Measurements from ENCODE around the gene TRABD. TPM values are rescaled to one million over a fixed set of nuclear protein-coding genes. Genes with fewer than 3 reads are reported as not detected.
A peak's percentile ranks its signal among the peaks of the same experiment; 100 is the strongest.

The TRABD gene
- total RNA-seq, 2 donors from 2014 or later: 82.8 to 110 TPM

GRCh38 chr22:50139843-50140415, 45.8 kb upstream of the TRABD start:
- Histone ChIP-seq H3K27ac (no peak overlapping the region), H3K4me3 (no peak overlapping the region), H3K36me3 (replicated peaks in 1 of 2; ENCODE audit: insufficient read depth in 1 of 2, low read depth in 2 of 2) (no peaks in the 10 kb centered on the region), H3K4me1 (peaks cover 20% of the 10 kb centered on the region), H3K27me3 (no peaks in the 10 kb centered on the region), H3K9me3 (no peaks in the 10 kb centered on the region)
- intact Hi-C loops (cut with DNase I): no loop called here
- WGBS, 2 donors: 63 to 66% methylated on average over 12 to 15 of the region's 15 CpGs
- ATAC-seq (peak; percentile 33), DNase-seq (no peak)
- TF ChIP-seq CTCF (IDR thresholded peaks at IDR 0.05): no peak
- TF ChIP-seq POLR2A (IDR thresholded peaks at IDR 0.05): no peak

GRCh38 chr22:50140615-50141014, 45.1 kb upstream of the TRABD start:
- no peaks in the 10 kb centered on the region for H3K27me3 ChIP-seq
- no peak overlapping the region for H3K27ac ChIP-seq
- peaks cover 20% of the 10 kb centered on the region for H3K4me1 ChIP-seq
- DNase-seq (no peak), ATAC-seq (no peak)
- H3K4me3 ChIP-seq: no peak overlapping the region
- TF ChIP-seq CTCF (IDR thresholded peaks at IDR 0.05) (no peak), POLR2A (IDR thresholded peaks at IDR 0.05) (no peak)
- intact Hi-C loops (cut with DNase I): no loop called here
- 45 to 51% methylated on average over 3 of the region's 3 CpGs for WGBS, 2 donors
- no peaks in the 10 kb centered on the region for H3K36me3 ChIP-seq (replicated peaks in 1 of 2; ENCODE audit: insufficient read depth in 1 of 2, low read depth in 2 of 2)
- no peaks in the 10 kb centered on the region for H3K9me3 ChIP-seq

- TF ChIP-seq CTCF (IDR thresholded peaks at IDR 0.05): no peak
- ATAC-seq: no peak
- H3K36me3 ChIP-seq (replicated peaks in 1 of 2; ENCODE audit: insufficient read depth in 1 of 2, low read depth in 2 of 2): no peaks in the 10 kb centered on the region
Measured at GRCh38 chr22:50141462-50141861, 44.3 kb upstream of the TRABD start.

GRCh38 chr22:50141891-50142363, 43.8 kb upstream of the TRABD start:
- no peaks in the 10 kb centered on the region for H3K9me3 ChIP-seq
- intact Hi-C loops (cut with DNase I): no loop called here
- no peak overlapping the region for H3K27ac ChIP-seq
- H3K27me3 ChIP-seq: no peaks in the 10 kb centered on the region
- 13 to 22% methylated on average over 11 of the region's 11 CpGs for WGBS, 2 donors
- TF ChIP-seq POLR2A (IDR thresholded peaks at IDR 0.05) (no peak), CTCF (IDR thresholded peaks at IDR 0.05) (no peak)
- DNase-seq: no peak
- peak; percentile 35 for ATAC-seq
- H3K4me3 ChIP-seq: no peak overlapping the region
- H3K36me3 ChIP-seq (replicated peaks in 1 of 2; ENCODE audit: insufficient read depth in 1 of 2, low read depth in 2 of 2): no peaks in the 10 kb centered on the region
- peaks cover 26% of the 10 kb centered on the region for H3K4me1 ChIP-seq

More at GRCh38 chr22:50141462-50141861, 44.3 kb upstream of the TRABD start:
- peak in 1 of 4 donors; percentile 36 for DNase-seq
- peaks cover 21% of the 10 kb centered on the region for H3K4me1 ChIP-seq
- H3K4me3 ChIP-seq: no peak overlapping the region
- 40 to 46% methylated on average over 6 of the region's 6 CpGs for WGBS, 2 donors
- H3K9me3 ChIP-seq: no peaks in the 10 kb centered on the region
- H3K27ac ChIP-seq: no peak overlapping the region
- no peaks in the 10 kb centered on the region for H3K27me3 ChIP-seq
- intact Hi-C loops (cut with DNase I): no loop called here

- H3K27me3 ChIP-seq: no peaks in the 10 kb centered on the region
- TF ChIP-seq CTCF (IDR thresholded peaks at IDR 0.05): no peak
- peaks cover 26% of the 10 kb centered on the region for H3K4me1 ChIP-seq
- 81 to 91% methylated on average over 7 of the region's 7 CpGs for WGBS, 2 donors
- H3K9me3 ChIP-seq: no peaks in the 10 kb centered on the region
- ATAC-seq (no peak), DNase-seq (no peak)
- intact Hi-C loops (cut with DNase I): no loop called here
- no peak overlapping the region for H3K4me3 ChIP-seq
- H3K36me3 ChIP-seq (replicated peaks in 1 of 2; ENCODE audit: insufficient read depth in 1 of 2, low read depth in 2 of 2): no peaks in the 10 kb centered on the region
- no peak overlapping the region for H3K27ac ChIP-seq
Measured at GRCh38 chr22:50143096-50143495, 42.6 kb upstream of the TRABD start.
